ENCODE results near the gene AGAP4.

GRCh38 chr10:45819552-45819951 lies 27.7 kb downstream of the AGAP4 start:
- no peak for TF ChIP-seq TBP (IDR thresholded peaks at IDR 0.05; ENCODE audit: low read depth, low read length)
- TF ChIP-seq SUZ12 (IDR thresholded peaks at IDR 0.05; ENCODE audit: low read length) = no peak
- no peak for TF ChIP-seq NANOG (IDR thresholded peaks at IDR 0.05; ENCODE audit: insufficient read depth, low read depth, low read length, poor library complexity, severe bottlenecking)
- TF ChIP-seq CTCF (IDR thresholded peaks at IDR 0.05; ENCODE audit: control extremely low read depth in 1 of 3, insufficient read depth in 1 of 3, low read depth in 1 of 3, low read length in 3 of 3) = no peak
- TF ChIP-seq KDM1A (IDR thresholded peaks at IDR 0.05; ENCODE audit: borderline replicate concordance, low read length) = no peak
- no peak for TF ChIP-seq HDAC2 (IDR thresholded peaks at IDR 0.05; ENCODE audit: borderline replicate concordance in 1 of 2, low read depth in 2 of 2, low read length in 2 of 2)
- TF ChIP-seq ASH2L (IDR thresholded peaks at IDR 0.05; ENCODE audit: low read length) = no peak
- TF ChIP-seq POLR2A (IDR thresholded peaks at IDR 0.05; ENCODE audit: control extremely low read depth in 1 of 2, low read depth in 2 of 2, low read length in 2 of 2) = no peak
- no peak for TF ChIP-seq EGR1 (IDR thresholded peaks at IDR 0.05; ENCODE audit: borderline replicate concordance, low read depth, low read length)

Measured in H1 (cell line).